Adipocyte (in vitro differentiated cells): ENCODE results near the gene HOXA11.
A peak's percentile ranks its signal among the peaks of the same experiment; 100 is the strongest.

ENCODE experiments used
- DNase-seq: peaks from one replicate; pipeline ENCODE4 v3.0.0-alpha.2; 2015; ENCODE audit warnings: low read depth
- H3K27me3 ChIP-seq: replicated peaks from 2 replicates; pipeline ENCODE4 v1.7.0; 2013; ENCODE audit warnings: mild to moderate bottlenecking, low read length, moderate library complexity; ENCODE audit not compliant: control insufficient read depth, insufficient read depth
- H3K36me3 ChIP-seq: 2 replicates; pipeline ENCODE4 v1.7.0; 2013; ENCODE audit warnings: low read length, mild to moderate bottlenecking, moderate library complexity; ENCODE audit not compliant: control insufficient read depth, insufficient read depth, severe bottlenecking
- H3K4me1 ChIP-seq: 2 replicates; pipeline ENCODE4 v1.7.0; 2013; ENCODE audit warnings: mild to moderate bottlenecking, low read length, moderate library complexity; ENCODE audit not compliant: control insufficient read depth, insufficient read depth
- H3K4me3 ChIP-seq: 2 replicates; pipeline ENCODE4 v1.7.0; 2013; ENCODE audit warnings: mild to moderate bottlenecking, low read length, moderate library complexity
- H3K9ac ChIP-seq: 2 replicates; pipeline ENCODE4 v1.7.0; 2013; ENCODE audit warnings: mild to moderate bottlenecking, low read length, moderate library complexity
- H3K9me3 ChIP-seq: 2 replicates; pipeline ENCODE4 v1.7.0; 2013; ENCODE audit warnings: mild to moderate bottlenecking, low read length, moderate library complexity; ENCODE audit not compliant: control insufficient read depth

HOXA11 gene

GRCh38 chr7:27189295-27189996, 4.4 kb upstream of the HOXA11 start:
- Histone ChIP-seq H3K27me3 (peaks cover 4% of the 10 kb centered on the region), H3K4me3 (no peak overlapping the region), H3K9me3 (no peaks in the 10 kb centered on the region), H3K4me1 (peaks cover 4% of the 10 kb centered on the region), H3K36me3 (no peaks in the 10 kb centered on the region), H3K9ac (no peak overlapping the region)
- no peak for DNase-seq

- H3K9ac ChIP-seq = peak overlapping the region; percentile 25
- no peaks in the 10 kb centered on the region for H3K36me3 ChIP-seq
- DNase-seq = no peak
- H3K9me3 ChIP-seq = no peaks in the 10 kb centered on the region
- peak overlapping the region; percentile 23 for H3K4me3 ChIP-seq
- H3K27me3 ChIP-seq = peaks cover 4% of the 10 kb centered on the region
- H3K4me1 ChIP-seq = peaks cover 6% of the 10 kb centered on the region
These were observed 3.6 kb upstream of the HOXA11 start for GRCh38 chr7:27188386-27189294.

- H3K4me3 ChIP-seq = peak overlapping the region; percentile 23
- peaks cover 4% of the 10 kb centered on the region for H3K27me3 ChIP-seq
- H3K36me3 ChIP-seq = no peaks in the 10 kb centered on the region
- H3K9ac ChIP-seq = peak overlapping the region; percentile 25
- no peak for DNase-seq
- H3K4me1 ChIP-seq = peaks cover 13% of the 10 kb centered on the region
- H3K9me3 ChIP-seq = no peaks in the 10 kb centered on the region
These were observed 2.7 kb upstream of the HOXA11 start for GRCh38 chr7:27187475-27188385.

GRCh38 chr7:27186668-27187474, 1.8 kb upstream of the HOXA11 start:
- Histone ChIP-seq H3K27me3 (peaks cover 4% of the 10 kb centered on the region), H3K9me3 (no peaks in the 10 kb centered on the region), H3K4me1 (peaks cover 21% of the 10 kb centered on the region), H3K4me3 (peak overlapping the region; percentile 89), H3K36me3 (no peaks in the 10 kb centered on the region), H3K9ac (peak overlapping the region; percentile 93)
- DNase-seq = no peak

GRCh38 chr7:27185854-27186667, 1.0 kb upstream of the HOXA11 start:
- H3K4me3 ChIP-seq = peak overlapping the region; percentile 89

GRCh38 chr7:27184337-27185012, 557 bp downstream of the HOXA11 start:
- H3K36me3 ChIP-seq = no peaks in the 10 kb centered on the region
- DNase-seq = peak; percentile 47
- peaks cover 37% of the 10 kb centered on the region for H3K4me1 ChIP-seq
- H3K4me3 ChIP-seq = peak overlapping the region; percentile 89
- H3K27me3 ChIP-seq = no peaks in the 10 kb centered on the region
- peak overlapping the region; percentile 93 for H3K9ac ChIP-seq
- H3K9me3 ChIP-seq = no peaks in the 10 kb centered on the region

More at GRCh38 chr7:27185854-27186667, 1.0 kb upstream of the HOXA11 start:
- no peak for DNase-seq
- H3K9ac ChIP-seq = peak overlapping the region; percentile 93
- H3K9me3 ChIP-seq = no peaks in the 10 kb centered on the region
- H3K4me1 ChIP-seq = peaks cover 28% of the 10 kb centered on the region
- H3K27me3 ChIP-seq = peaks cover 1% of the 10 kb centered on the region
- H3K36me3 ChIP-seq = no peaks in the 10 kb centered on the region

- Histone ChIP-seq H3K27me3 (no peaks in the 10 kb centered on the region), H3K9me3 (no peaks in the 10 kb centered on the region), H3K4me1 (peaks cover 42% of the 10 kb centered on the region), H3K9ac (peak overlapping the region; percentile 93), H3K4me3 (peak overlapping the region; percentile 89), H3K36me3 (no peaks in the 10 kb centered on the region)
- no peak for DNase-seq
These were observed 1.2 kb downstream of the HOXA11 start for GRCh38 chr7:27183682-27184336.

- Histone ChIP-seq H3K4me3 (peak overlapping the region; percentile 89), H3K4me1 (peaks cover 47% of the 10 kb centered on the region), H3K9ac (peak overlapping the region; percentile 93), H3K9me3 (no peaks in the 10 kb centered on the region), H3K27me3 (no peaks in the 10 kb centered on the region), H3K36me3 (no peaks in the 10 kb centered on the region)
- no peak for DNase-seq
These were observed 2.0 kb downstream of the HOXA11 start for GRCh38 chr7:27182861-27183681.
